Right cardiac atrium (tissue), 5 donors: ENCODE results near the gene OTOGL. TPM values are rescaled to one million over a fixed set of nuclear protein-coding genes. Genes with fewer than 3 reads are reported as not detected.
"Not testable (repeated sequence)": the region's sequence is repeated elsewhere in the genome, so short reads cannot be mapped to it uniquely, and the experiment has no call there.

Experiments
- ATAC-seq, 2 donors: fragments of 200-7000 bp; cut with Tn5 transposase; one replicate each; pipeline versions ENCODE4 v1.8.0 to v1.9.1; 2020; ENCODE audit warnings: moderate library complexity in 2 of 2, mild to moderate bottlenecking in 1 of 2
- DNase-seq, 3 donors: peaks; one replicate each; pipeline ENCODE4 v3.0.0-alpha.2; 2020
- H3K27ac ChIP-seq: one replicate; pipeline ENCODE4 v1.5.1; 2013; ENCODE audit warnings: mild to moderate bottlenecking, low read length, control low read depth, moderate library complexity
- H3K27me3 ChIP-seq: one replicate; pipeline ENCODE4 v1.6.1; 2013; ENCODE audit not compliant: control insufficient read depth, insufficient read depth
- H3K4me1 ChIP-seq: one replicate; pipeline ENCODE4 v1.6.1; 2013; ENCODE audit warnings: low read length; ENCODE audit not compliant: control insufficient read depth, insufficient read depth
- H3K4me3 ChIP-seq: one replicate; pipeline ENCODE4 v1.5.1; 2013; ENCODE audit warnings: low read length, control low read depth
- H3K9me3 ChIP-seq: one replicate; pipeline ENCODE4 v1.6.1; 2013; ENCODE audit warnings: low read length; ENCODE audit not compliant: control insufficient read depth
- WGBS: extraction: QIAGEN DNeasy Blood & Tissue Kit; methylation state at CpG from one replicate; pipeline ENCODE4 v1.1.7; 2013; 5-methylcytosine and 5-hydroxymethylcytosine counted together
- intact Hi-C, 4 donors: fragments of 100-400 bp; cut with DNase I; formaldehyde crosslinking; loops; one replicate each; pipeline versions ENCODE4 v1.11.0 to v1.14.0; 2022 to 2023
- polyA plus RNA-seq: library from polyadenylated mRNA; stranded (reverse); fragments of 200-250 nt; gene quantifications from one replicate; pipeline ENCODE4 v1.2.3, GENCODE V29; 2013
- total RNA-seq, 4 donors: library from RNA; stranded (reverse); fragmentation: NEBNext Ultra II Directional; extraction: Animal tissue kit (Norgen Biotek cat#: 25700); gene quantifications; one replicate each; pipeline ENCODE4 v1.2.1, GENCODE V29; 2021
- donor health status: healthy with polysubstance abuse.
- donor health status: DM: no; HTN: yes; CAD: no.
- donor health status: DM: no; HTN: no; CAD: no.
- donor health status: DM: no; HTN: yes; CAD: no; lungs with severe emphysema.
- donor health status: DM: yes; HTN: yes; CAD: no.

OTOGL gene
- total and polyA plus RNA-seq, 5 donors, result 8.1 to 25.9 (median 17.8) TPM

DNA sequence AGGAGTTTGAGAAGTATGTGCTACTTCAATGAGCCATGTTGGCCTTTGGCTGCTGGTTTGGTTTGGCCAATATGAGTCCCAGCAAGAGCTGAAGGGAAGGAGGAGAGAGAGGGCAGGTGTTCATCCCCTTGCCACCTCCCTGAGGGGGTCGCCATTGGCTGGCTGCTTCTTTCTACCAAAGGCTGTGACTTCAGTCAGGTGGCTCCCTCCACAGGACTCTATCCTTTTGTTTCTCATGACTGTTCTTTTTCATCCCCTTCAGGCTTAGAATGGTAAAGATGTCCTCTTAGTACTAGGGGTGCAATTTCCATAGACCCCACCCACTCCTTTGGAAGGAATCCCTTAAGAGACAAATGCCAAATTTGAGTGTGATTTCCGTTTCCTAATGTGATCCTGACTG, 31.2 kb upstream of the OTOGL start:
- ATAC-seq (no peak), DNase-seq (no peak)
- intact Hi-C loops, result no loop called here
- Histone ChIP-seq H3K4me3 (no peak overlapping the region), H3K27ac (no peak overlapping the region), H3K4me1 (no peaks in the 10 kb centered on the region), H3K9me3 (no peaks in the 10 kb centered on the region), H3K27me3 (no peaks in the 10 kb centered on the region)
- WGBS, result 60% methylated on average over 2 of the region's 2 CpGs

DNA sequence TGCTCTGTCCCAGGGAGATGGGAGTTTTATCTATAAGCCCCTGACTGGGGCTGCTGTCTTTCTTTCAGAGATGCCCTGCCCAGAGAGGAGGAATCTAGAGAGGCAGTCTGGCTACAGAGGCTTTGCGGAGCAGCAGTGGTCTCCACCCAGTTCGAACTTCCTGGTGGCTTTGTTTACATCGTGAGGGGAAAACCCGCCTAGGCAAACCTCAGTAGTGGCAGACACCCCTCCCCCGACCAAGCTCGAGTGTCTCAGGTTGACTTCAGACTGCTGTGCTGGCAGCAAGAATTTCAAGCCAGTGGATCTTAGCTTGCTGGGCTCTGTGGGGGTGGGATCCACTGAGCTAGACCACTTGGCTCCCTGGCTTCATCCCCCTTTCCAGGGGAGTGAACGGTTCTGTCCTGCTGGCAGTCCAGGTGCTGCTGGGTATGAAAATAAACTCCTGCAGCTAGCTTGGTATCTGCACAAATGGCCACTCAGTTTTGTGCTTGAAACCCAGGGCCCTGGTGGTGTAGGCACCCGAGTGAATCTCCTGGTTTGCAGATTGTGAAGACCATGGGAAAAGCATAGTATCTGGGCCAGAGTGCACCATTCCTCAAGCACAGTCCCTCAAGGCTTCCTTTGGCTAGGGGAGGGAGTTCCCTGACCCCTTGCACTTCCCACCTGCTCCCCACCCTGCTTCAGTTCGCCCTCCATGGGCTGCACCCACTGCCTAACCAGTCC, 15.3 kb upstream of the OTOGL start:
- H3K4me1 ChIP-seq, H3K9me3 ChIP-seq, ATAC-seq, intact Hi-C loops, DNase-seq, H3K4me3 ChIP-seq, H3K27me3 ChIP-seq, H3K27ac ChIP-seq: not testable (repeated sequence)
- 50% methylated on average over 9 of the region's 9 CpGs for WGBS

DNA sequence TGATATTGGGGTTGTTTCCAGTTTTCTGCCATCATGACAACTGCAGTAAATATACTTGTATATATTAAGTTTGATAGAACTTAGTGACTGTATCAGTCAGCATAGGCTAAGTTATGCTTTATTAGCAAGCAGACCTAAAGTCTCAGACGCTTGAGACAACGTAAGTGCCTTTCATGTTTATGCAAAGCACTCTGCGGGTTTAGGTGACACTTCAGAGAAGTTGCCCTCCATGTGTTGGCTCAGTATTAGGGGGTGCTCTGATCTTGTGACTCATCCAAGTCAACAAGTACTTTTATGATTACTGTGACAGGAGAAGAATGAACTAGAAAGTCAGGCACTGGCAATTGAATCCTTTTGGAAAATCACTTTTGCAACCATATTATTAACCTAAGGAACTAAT, 13.3 kb upstream of the OTOGL start:
- DNase-seq (no peak), ATAC-seq (no peak)
- Histone ChIP-seq H3K4me3 (no peak overlapping the region), H3K4me1 (no peaks in the 10 kb centered on the region), H3K9me3 (no peaks in the 10 kb centered on the region), H3K27me3 (no peaks in the 10 kb centered on the region), H3K27ac (no peak overlapping the region)
- intact Hi-C loops, result no loop called here
- 96% methylated on average over 3 of the region's 3 CpGs for WGBS

DNA sequence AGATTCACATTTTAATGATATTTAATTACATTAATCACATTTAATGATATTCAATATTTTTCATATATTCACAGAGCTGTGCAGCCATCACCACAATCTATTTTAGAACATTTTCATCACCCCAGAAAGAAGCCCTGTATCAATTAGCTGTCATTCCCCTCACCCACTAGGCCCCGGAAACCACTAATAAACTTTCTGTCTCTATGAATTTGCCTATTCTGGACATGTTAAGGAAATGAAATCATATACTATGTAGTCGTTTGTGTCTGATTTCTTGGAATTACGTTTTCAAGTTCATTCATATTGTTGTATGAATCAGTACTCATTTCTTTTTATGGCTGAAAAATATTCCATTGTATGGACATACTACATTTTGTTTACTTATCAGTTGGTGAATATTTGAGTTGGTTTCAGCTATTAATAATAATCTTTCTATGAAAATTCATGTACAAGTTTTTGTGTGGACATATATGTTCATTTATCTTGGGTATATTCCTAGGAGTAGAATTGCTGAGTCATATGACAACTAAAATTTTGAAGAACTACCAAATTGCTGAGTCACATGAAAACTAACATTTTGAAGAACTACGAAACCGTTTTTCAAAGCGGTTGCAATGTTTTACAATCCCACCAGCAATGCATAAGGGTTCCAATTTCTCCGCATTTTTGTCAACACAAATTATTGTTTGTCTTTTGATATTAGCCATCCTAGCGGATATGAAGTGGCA, 11.7 kb upstream of the OTOGL start:
- Histone ChIP-seq H3K4me3 (no peak overlapping the region), H3K4me1 (no peaks in the 10 kb centered on the region), H3K9me3 (no peaks in the 10 kb centered on the region), H3K27ac (no peak overlapping the region), H3K27me3 (no peaks in the 10 kb centered on the region)
- ATAC-seq, result no peak
- DNase-seq, result no peak
- WGBS, result 85% methylated on average over 8 of the region's 8 CpGs
- intact Hi-C loops, result no loop called here

DNA sequence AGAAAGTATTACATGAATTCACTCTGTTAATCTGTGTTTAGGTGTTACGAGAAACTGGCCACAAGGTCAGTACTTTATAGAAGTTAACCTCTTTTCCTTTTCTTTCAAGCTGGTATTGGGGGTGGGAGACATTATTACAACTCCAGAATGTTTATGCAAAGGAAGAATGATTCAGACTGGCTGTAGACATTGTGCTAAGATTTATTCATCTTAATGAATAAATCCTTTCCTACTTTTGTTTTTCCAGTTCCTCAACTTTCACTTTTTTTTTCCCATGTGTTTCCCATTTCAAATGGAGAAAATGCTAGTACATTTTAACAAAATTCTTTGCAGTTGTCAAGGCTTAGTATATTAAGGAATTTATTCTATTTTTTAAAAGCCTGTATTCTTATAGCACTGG, 1.3 kb downstream of the OTOGL start:
- Histone ChIP-seq H3K4me3 (no peak overlapping the region), H3K4me1 (no peaks in the 10 kb centered on the region), H3K27me3 (no peaks in the 10 kb centered on the region), H3K27ac (no peak overlapping the region), H3K9me3 (no peaks in the 10 kb centered on the region)
- DNase-seq (no peak), ATAC-seq (no peak)
- WGBS, result 84% methylated on average over 1 of the region's 1 CpG
- intact Hi-C loops, result no loop called here

DNA sequence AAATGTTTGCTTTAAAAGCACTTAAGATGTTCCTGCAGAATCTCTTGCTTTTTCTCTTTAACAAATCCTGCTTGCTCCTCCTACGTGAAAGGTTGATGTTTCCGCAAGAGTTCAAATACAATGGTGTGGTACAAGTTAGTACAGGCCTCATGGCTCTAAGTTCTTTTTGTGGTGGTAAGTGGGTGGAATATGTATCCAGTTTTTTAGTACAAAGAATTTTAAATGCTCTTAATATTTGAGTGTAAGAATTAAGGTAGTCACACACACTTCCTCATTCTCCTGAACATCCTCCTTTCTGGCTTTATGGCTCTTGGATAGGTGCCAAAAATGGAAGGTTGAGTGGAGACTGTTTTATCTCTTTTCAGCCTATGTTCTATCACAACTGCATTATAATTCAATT, 1.8 kb downstream of the OTOGL start:
- WGBS, result 85% methylated on average over 2 of the region's 2 CpGs
- ATAC-seq (no peak), DNase-seq (no peak)
- no peak overlapping the region for H3K4me3 ChIP-seq
- no peak overlapping the region for H3K27ac ChIP-seq
- intact Hi-C loops, result no loop called here
- no peaks in the 10 kb centered on the region for H3K27me3 ChIP-seq
- no peaks in the 10 kb centered on the region for H3K4me1 ChIP-seq
- H3K9me3 ChIP-seq, result no peaks in the 10 kb centered on the region

DNA sequence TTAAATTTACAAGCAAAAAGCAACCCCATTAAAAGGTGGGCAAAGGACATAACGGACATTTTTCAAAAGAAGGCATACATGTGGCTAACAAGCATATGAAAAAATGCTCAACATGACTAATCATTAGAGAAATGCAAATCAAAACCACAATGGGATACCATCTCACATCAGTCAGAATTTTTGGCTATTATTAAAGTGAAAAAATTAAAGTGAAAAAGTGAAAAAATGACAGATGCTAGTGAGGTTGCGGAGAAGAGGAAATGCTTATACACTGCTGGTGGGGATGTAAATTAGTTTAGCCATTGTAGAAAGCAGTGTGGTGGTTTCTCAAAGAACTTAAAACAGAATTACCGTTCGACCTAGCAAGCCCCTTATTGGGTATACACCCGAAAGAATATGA, 7.9 kb downstream of the OTOGL start:
- H3K9me3 ChIP-seq, result no peaks in the 10 kb centered on the region
- H3K4me3 ChIP-seq, result no peak overlapping the region
- ATAC-seq, result no peak
- H3K27ac ChIP-seq, result no peak overlapping the region
- H3K27me3 ChIP-seq, result no peaks in the 10 kb centered on the region
- intact Hi-C loops, result no loop called here
- H3K4me1 ChIP-seq, result no peaks in the 10 kb centered on the region
- 96% methylated on average over 5 of the region's 5 CpGs for WGBS
- DNase-seq, result no peak

DNA sequence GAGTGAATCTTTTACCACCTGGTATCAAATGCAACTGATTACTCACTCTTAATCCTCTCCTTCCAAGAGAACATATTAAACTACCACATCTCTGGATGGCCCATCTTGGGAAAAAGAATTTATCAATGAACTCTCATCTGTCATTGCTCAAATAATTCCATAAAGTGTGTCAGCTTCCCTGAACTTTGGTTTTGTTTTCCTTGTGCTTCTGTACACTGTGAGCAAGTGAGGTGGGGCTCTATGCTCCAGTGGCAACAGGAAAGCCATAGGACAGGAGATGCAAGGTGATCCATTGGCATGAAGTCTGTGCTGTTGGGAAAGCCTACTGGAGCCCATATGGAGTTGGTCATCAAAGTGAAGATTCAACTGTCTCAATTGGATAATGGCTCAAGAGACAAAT, 17.4 kb downstream of the OTOGL start:
- ATAC-seq, result no peak

DNA sequence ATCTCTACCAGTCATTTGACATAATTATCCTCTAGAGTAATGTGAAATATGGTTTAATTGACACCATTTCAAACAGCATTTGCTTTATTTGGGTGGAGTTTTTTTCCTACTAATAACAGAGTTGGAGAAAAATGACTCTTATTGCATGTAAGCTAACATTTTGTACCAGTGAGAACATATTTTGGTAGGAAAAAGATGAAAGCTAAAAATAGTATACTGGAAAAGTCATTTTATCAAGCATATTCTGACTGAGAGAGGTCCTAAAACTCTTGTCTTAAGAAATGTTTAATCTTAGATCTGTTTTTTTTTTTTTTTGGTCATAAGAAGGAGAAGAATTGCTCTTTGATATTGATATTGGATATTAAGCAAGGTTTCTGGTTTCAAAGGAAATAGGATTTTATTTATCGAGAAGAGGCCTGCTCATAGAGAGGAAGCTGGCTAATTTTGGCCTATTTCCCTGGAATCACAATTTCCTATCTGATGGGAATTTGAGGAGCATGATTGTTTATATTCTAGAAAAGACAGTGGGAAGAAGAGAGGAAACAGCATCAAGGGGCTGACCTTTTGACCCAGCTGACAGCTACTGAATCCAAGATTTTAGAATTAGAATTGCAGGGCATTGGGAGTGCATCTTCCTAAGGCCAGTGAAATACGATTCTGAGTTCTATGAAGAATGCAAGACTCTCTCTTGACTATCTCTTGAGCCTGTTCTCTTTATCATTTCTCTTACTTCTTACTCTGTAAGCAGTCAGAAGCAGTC, 19.4 kb downstream of the OTOGL start:
- Histone ChIP-seq H3K9me3 (no peaks in the 10 kb centered on the region), H3K4me1 (peaks cover 7% of the 10 kb centered on the region), H3K27ac (no peak overlapping the region), H3K27me3 (no peaks in the 10 kb centered on the region), H3K4me3 (no peak overlapping the region)
- DNase-seq (no peak), ATAC-seq (no peak)
- intact Hi-C loops, result no loop called here
- whole genome bisulfite sequencing, result 20% methylated on average over 2 of the region's 2 CpGs

More for the DNA sequence above, 17.4 kb downstream of the OTOGL start:
- Histone ChIP-seq H3K4me3 (no peak overlapping the region), H3K27me3 (no peaks in the 10 kb centered on the region), H3K27ac (no peak overlapping the region), H3K9me3 (no peaks in the 10 kb centered on the region), H3K4me1 (peaks cover 7% of the 10 kb centered on the region)
- DNase-seq, result no peak
- intact Hi-C loops, result no loop called here

DNA sequence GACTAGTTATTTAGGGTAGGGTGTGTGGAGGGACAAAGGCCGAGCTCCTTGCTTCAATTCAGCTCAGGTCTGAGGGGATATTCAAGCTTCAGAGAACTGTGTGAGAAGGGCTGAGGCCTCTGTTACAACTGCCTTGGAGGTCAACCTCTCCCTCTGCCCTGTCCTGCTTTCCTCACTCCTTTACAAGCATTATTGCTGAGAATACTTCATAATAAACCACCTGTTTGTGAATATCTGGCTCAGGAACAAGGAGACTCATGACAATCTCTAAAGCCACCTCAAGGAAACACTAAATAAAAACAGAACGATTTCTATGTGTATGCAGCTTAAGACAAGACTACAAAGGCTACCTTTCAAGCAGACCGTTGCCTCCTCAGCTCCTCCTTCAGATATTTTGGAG, 21.7 kb downstream of the OTOGL start:
- intact Hi-C loops, result no loop called here
- H3K4me3 ChIP-seq, result no peak overlapping the region
- H3K9me3 ChIP-seq, result no peaks in the 10 kb centered on the region
- peaks cover 7% of the 10 kb centered on the region for H3K4me1 ChIP-seq
- no peak overlapping the region for H3K27ac ChIP-seq
- WGBS, result 80% methylated on average over 3 of the region's 3 CpGs
- DNase-seq, result no peak
- no peaks in the 10 kb centered on the region for H3K27me3 ChIP-seq
- ATAC-seq, result no peak

DNA sequence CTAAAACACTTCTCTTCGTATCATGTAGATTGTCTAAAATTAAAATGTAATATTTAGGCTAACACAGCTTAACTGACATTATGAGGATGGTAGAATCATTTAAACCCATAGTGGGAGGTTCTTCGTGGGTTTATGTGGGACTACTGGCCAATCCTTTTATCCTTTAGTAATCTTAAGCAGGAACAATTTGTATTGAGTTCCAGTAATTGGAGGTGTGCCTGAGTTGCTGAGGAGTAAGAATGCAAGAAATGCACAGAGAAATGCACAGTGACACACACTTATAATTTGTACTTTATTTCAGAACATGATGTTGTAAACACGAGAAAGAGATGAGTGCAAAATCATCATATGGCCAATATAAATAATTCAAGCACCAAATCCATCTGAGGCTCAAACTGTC, 22.3 kb downstream of the OTOGL start:
- no peaks in the 10 kb centered on the region for H3K27me3 ChIP-seq
- ATAC-seq, result no peak
- no peaks in the 10 kb centered on the region for H3K9me3 ChIP-seq
- H3K4me1 ChIP-seq, result peaks cover 7% of the 10 kb centered on the region
- no peak overlapping the region for H3K4me3 ChIP-seq
- H3K27ac ChIP-seq, result no peak overlapping the region
- intact Hi-C loops, result no loop called here
- 67% methylated on average over 3 of the region's 3 CpGs for WGBS
- DNase-seq, result no peak
